Thymus (tissue), 11 donors: ENCODE data around the gene TMEM144. TPM values are rescaled to one million over a fixed set of nuclear protein-coding genes. Genes with fewer than 3 reads are reported as not detected.
"Not testable (repeated sequence)": the region's sequence is repeated elsewhere in the genome, so short reads cannot be mapped to it uniquely, and the experiment has no call there.

ENCODE experiments used
- DNase-seq, 9 donors: peaks; one replicate each; pipeline ENCODE4 v3.0.0-alpha.2; 2013; ENCODE audit warnings: low spot score in 9 of 9, low read depth in 6 of 9, missing footprints in 1 of 9
- H3K27ac ChIP-seq, 2 donors: one replicate each; pipeline ENCODE4 v1.5.1; 2013; ENCODE audit warnings: control low read depth in 1 of 2, low read depth in 1 of 2, low read length in 1 of 2, mild to moderate bottlenecking in 1 of 2, moderate library complexity in 1 of 2
- H3K27me3 ChIP-seq, 2 donors: one replicate each; pipeline ENCODE4 v1.5.1; 2013; ENCODE audit warnings: low read length in 1 of 2; ENCODE audit not compliant: control insufficient read depth in 2 of 2, insufficient read depth in 1 of 2
- H3K36me3 ChIP-seq, 2 donors: one replicate each; pipeline ENCODE4 v1.5.1; 2013; ENCODE audit warnings: low read length in 1 of 2, mild to moderate bottlenecking in 1 of 2, moderate library complexity in 1 of 2; ENCODE audit not compliant: control insufficient read depth in 2 of 2, insufficient read depth in 2 of 2
- H3K4me1 ChIP-seq, 2 donors: one replicate each; pipeline ENCODE4 v1.5.1; 2013; ENCODE audit warnings: low read length in 2 of 2; ENCODE audit not compliant: control insufficient read depth in 2 of 2, insufficient read depth in 2 of 2
- H3K4me3 ChIP-seq, 2 donors: one replicate each; pipeline ENCODE4 v1.5.1; 2013; ENCODE audit warnings: low read length in 2 of 2, control low read depth in 1 of 2, mild to moderate bottlenecking in 1 of 2
- H3K9me3 ChIP-seq, 2 donors: one replicate each; pipeline ENCODE4 v1.5.1; 2013; ENCODE audit warnings: low read length in 1 of 2, mild to moderate bottlenecking in 1 of 2; ENCODE audit not compliant: control insufficient read depth in 2 of 2, insufficient read depth in 1 of 2
- WGBS: extraction: QIAGEN DNeasy Blood & Tissue Kit; methylation state at CpG from one replicate; pipeline ENCODE4 v1.1.7; 2013; 5-methylcytosine and 5-hydroxymethylcytosine counted together
- polyA plus RNA-seq: library from polyadenylated mRNA; stranded (reverse); fragments of 200-250 nt; gene quantifications from one replicate; pipeline ENCODE4 v1.2.3, GENCODE V29; 2013
- total RNA-seq: library from RNA; stranded (reverse); fragments of 120-200 nt; gene quantifications from one replicate; pipeline ENCODE4 v1.2.4, GENCODE V29; 2013
- donor health status: healthy.

The TMEM144 gene
- total and polyA plus RNA-seq, 2 donors: 1.4 to 2.5 TPM

- H3K9me3 ChIP-seq: no peaks in the 10 kb centered on the region
- DNase-seq: no peak
- no peaks in the 10 kb centered on the region for H3K27me3 ChIP-seq
- no peaks in the 10 kb centered on the region for H3K36me3 ChIP-seq
- no peak overlapping the region for H3K27ac ChIP-seq
- WGBS: 94% methylated on average over 5 of the region's 5 CpGs
- no peaks in the 10 kb centered on the region for H3K4me1 ChIP-seq
- H3K4me3 ChIP-seq: no peak overlapping the region
These were observed 64.3 kb downstream of the TMEM144 start for GRCh38 chr4:158274636-158275035.

- no peak overlapping the region for H3K4me3 ChIP-seq
- 98% methylated on average over 8 of the region's 8 CpGs for WGBS
- no peak for DNase-seq
These were observed 67.3 kb downstream of the TMEM144 start for GRCh38 chr4:158277558-158277957.

GRCh38 chr4:158279052-158279451 is 68.8 kb downstream of the TMEM144 start:
- not testable (repeated sequence) for DNase-seq, H3K4me3 ChIP-seq, H3K27ac ChIP-seq, H3K4me1 ChIP-seq, H3K27me3 ChIP-seq, H3K36me3 ChIP-seq, H3K9me3 ChIP-seq
- 85% methylated on average over 1 of the region's 1 CpG for WGBS

More at GRCh38 chr4:158277558-158277957, 67.3 kb downstream of the TMEM144 start:
- Histone ChIP-seq H3K9me3 (no peaks in the 10 kb centered on the region), H3K27me3 (no peaks in the 10 kb centered on the region), H3K27ac (no peak overlapping the region), H3K36me3 (no peaks in the 10 kb centered on the region), H3K4me1 (no peaks in the 10 kb centered on the region)

- Histone ChIP-seq H3K36me3 (no peaks in the 10 kb centered on the region), H3K4me3 (no peak overlapping the region), H3K27me3 (no peaks in the 10 kb centered on the region), H3K9me3 (no peaks in the 10 kb centered on the region), H3K4me1 (no peaks in the 10 kb centered on the region), H3K27ac (no peak overlapping the region)
- DNase-seq: no peak
- 95% methylated on average over 5 of the region's 5 CpGs for WGBS
These were observed 70.6 kb downstream of the TMEM144 start for GRCh38 chr4:158280856-158281255.

DNA sequence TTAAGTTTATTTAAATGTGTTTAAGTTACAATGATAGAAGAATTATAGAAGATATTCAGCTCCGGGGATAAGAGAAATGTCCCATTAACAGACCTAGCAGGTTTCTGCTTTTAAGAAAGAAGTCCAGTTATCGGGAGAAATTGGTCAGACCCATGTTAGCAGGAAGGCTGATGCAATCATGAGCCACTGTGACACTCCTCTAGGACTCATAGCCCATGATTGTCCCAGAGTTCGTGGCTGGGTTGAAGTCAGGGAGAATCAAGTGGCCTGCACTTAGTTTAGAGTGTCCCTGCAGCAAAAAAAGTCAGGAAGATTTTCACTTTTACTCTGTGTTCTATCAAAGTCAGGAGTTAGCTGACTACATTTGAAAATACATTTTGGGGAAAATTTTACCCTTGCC is 72.0 kb downstream of the TMEM144 start:
- H3K9me3 ChIP-seq: no peaks in the 10 kb centered on the region
- DNase-seq: no peak
- no peaks in the 10 kb centered on the region for H3K36me3 ChIP-seq
- WGBS: 87% methylated on average over 3 of the region's 3 CpGs
- no peaks in the 10 kb centered on the region for H3K4me1 ChIP-seq
- no peaks in the 10 kb centered on the region for H3K27me3 ChIP-seq
- no peak overlapping the region for H3K27ac ChIP-seq
- H3K4me3 ChIP-seq: no peak overlapping the region

- Histone ChIP-seq H3K36me3 (no peaks in the 10 kb centered on the region), H3K27ac (no peak overlapping the region), H3K4me1 (no peaks in the 10 kb centered on the region), H3K4me3 (no peak overlapping the region), H3K27me3 (no peaks in the 10 kb centered on the region), H3K9me3 (no peaks in the 10 kb centered on the region)
- WGBS: 95% methylated on average over 6 of the region's 6 CpGs
- no peak for DNase-seq
These were observed 75.3 kb downstream of the TMEM144 start for GRCh38 chr4:158285429-158286216.

DNA sequence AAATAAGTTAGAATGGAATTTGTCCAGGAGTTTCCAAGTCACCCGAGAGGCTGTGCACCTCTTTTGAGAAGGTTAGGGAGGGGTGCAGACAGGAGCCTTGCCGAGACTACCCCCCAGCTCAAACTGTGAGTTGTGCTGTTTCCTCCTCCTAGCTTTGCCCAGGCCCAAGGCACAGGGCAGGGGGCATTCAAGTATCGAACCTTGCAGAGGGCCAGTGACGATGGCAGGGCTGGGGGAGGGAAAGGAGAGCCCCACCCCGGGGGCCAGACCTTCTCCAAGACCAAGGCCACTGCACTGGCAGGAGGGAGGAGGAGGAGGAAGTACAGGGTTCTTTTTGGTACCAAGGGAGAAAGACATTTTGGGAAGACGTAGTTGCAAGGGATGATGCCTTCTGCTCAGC is 80.6 kb downstream of the TMEM144 start:
- H3K4me3 ChIP-seq: no peak overlapping the region
- no peaks in the 10 kb centered on the region for H3K36me3 ChIP-seq
- 96% methylated on average over 6 of the region's 6 CpGs for WGBS
- H3K27me3 ChIP-seq: no peaks in the 10 kb centered on the region
- no peak for DNase-seq
- no peak overlapping the region for H3K27ac ChIP-seq
- no peaks in the 10 kb centered on the region for H3K4me1 ChIP-seq
- peaks cover 0 to 14% of the 10 kb centered on the region in 2 donors for H3K9me3 ChIP-seq

- Histone ChIP-seq H3K27me3 (no peaks in the 10 kb centered on the region), H3K9me3 (peaks cover 0 to 14% of the 10 kb centered on the region in 2 donors), H3K4me3 (no peak overlapping the region), H3K27ac (no peak overlapping the region), H3K36me3 (no peaks in the 10 kb centered on the region), H3K4me1 (no peaks in the 10 kb centered on the region)
- DNase-seq: no peak
- WGBS: 92% methylated on average over 11 of the region's 11 CpGs
These were observed 81.2 kb downstream of the TMEM144 start for GRCh38 chr4:158291334-158292055.

- Histone ChIP-seq H3K27ac (no peak overlapping the region), H3K27me3 (no peaks in the 10 kb centered on the region), H3K4me1 (no peaks in the 10 kb centered on the region), H3K36me3 (no peaks in the 10 kb centered on the region), H3K4me3 (no peak overlapping the region), H3K9me3 (peaks cover 0 to 14% of the 10 kb centered on the region in 2 donors)
- 94% methylated on average over 3 of the region's 3 CpGs for WGBS
- no peak for DNase-seq
These were observed 81.9 kb downstream of the TMEM144 start for GRCh38 chr4:158292156-158292555.
